Caco-2 (cell line): Measurements from ENCODE around the gene OR2T33. TPM values are rescaled to one million over a fixed set of nuclear protein-coding genes. Genes with fewer than 3 reads are reported as not detected.

ENCODE experiments used
- BruUV-seq: library from RNA; stranded (reverse); fragments of 400-500 nt; replicated peaks from 2 replicates; lab custom pipeline; 2021; lab: Mats Ljungman, UMichigan
- CTCF ChIA-PET: fragments of 300-600 bp; sonication (Branson Sonifier 250); formaldehyde crosslinking; loops from one replicate; lab custom pipeline; 2022; ENCODE audit warnings: antibody characterized with exemption; lab: Charles Lee
- POLR2A ChIA-PET: fragments of 300-600 bp; sonication (Branson Sonifier 250); formaldehyde crosslinking; loops from one replicate; lab custom pipeline; 2022; ENCODE audit warnings: antibody characterized with exemption; lab: Charles Lee
- DNase-seq, 2 experiments: peaks; one replicate each; pipeline versions ENCODE4 v3.0.0 to v3.0.0-alpha.2; 2020 to 2022
- H3K27me3 ChIP-seq: replicated peaks from 2 replicates; pipeline ENCODE4 v1.6.0; 2011; ENCODE audit warnings: low read length; ENCODE audit not compliant: control insufficient read depth, insufficient read depth
- H3K36me3 ChIP-seq: 2 replicates; pipeline ENCODE4 v1.5.1; 2011; ENCODE audit warnings: low read length; ENCODE audit not compliant: control insufficient read depth, insufficient read depth
- H3K4me1 ChIP-seq: fragments of 250-450 bp; sonication (Bioruptor Pico); 2 replicates; pipeline ENCODE4 v1.5.1; 2020; ENCODE audit warnings: mild to moderate bottlenecking
- H3K4me3 ChIP-seq: 2 replicates; pipeline ENCODE4 v1.5.1; 2011; ENCODE audit warnings: low read depth, mild to moderate bottlenecking, control low read depth, low read length
- H3K9me3 ChIP-seq: fragments of 250-450 bp; sonication (Bioruptor Pico); 2 replicates; pipeline ENCODE4 v1.5.1; 2020; ENCODE audit warnings: mild to moderate bottlenecking, moderate library complexity
- H3K27ac Mint-ChIP-seq: one replicate; pipeline ENCODE4 v1.8.0; 2022; ENCODE audit warnings: mixed read lengths; ENCODE audit not compliant: unreplicated experiment
- H3K27me3 Mint-ChIP-seq: one replicate; pipeline ENCODE4 v1.8.0; 2022; ENCODE audit warnings: mixed read lengths; ENCODE audit not compliant: insufficient read depth, unreplicated experiment
- H3K36me3 Mint-ChIP-seq: one replicate; pipeline ENCODE4 v1.8.0; 2022; ENCODE audit warnings: mild to moderate bottlenecking, mixed read lengths; ENCODE audit not compliant: insufficient read depth, unreplicated experiment
- H3K4me1 Mint-ChIP-seq: one replicate; pipeline ENCODE4 v1.8.0; 2022; ENCODE audit warnings: low read depth, mixed read lengths; ENCODE audit not compliant: unreplicated experiment
- H3K4me3 Mint-ChIP-seq: one replicate; pipeline ENCODE4 v1.8.0; 2022; ENCODE audit warnings: mild to moderate bottlenecking, moderate library complexity, mixed read lengths; ENCODE audit not compliant: unreplicated experiment
- H3K9me3 Mint-ChIP-seq: one replicate; pipeline ENCODE4 v1.8.0; 2022; ENCODE audit warnings: mixed read lengths; ENCODE audit not compliant: unreplicated experiment
- CTCF ChIP-seq, 2 experiments: fragments of 200-600 bp in 1 of 2; IDR thresholded peaks; 1 replicate in 1 of 2; 2 replicates in 1 of 2; pipeline versions ENCODE4 v1.5.1 to v1.8.0; 2011 to 2022; ENCODE audit warnings: antibody characterized with exemption in 1 of 2, control low read depth in 1 of 2, inconsistent platforms in 1 of 2, low read depth in 1 of 2, low read length in 1 of 2, mild to moderate bottlenecking in 1 of 2, moderate library complexity in 1 of 2; ENCODE audit not compliant: insufficient read depth in 1 of 2, severe bottlenecking in 1 of 2, unreplicated experiment in 1 of 2
- intact Hi-C: fragments of 100-400 bp; cut with micrococcal nuclease; formaldehyde crosslinking; loops from one replicate; pipeline ENCODE4 v1.10.0; 2022; ENCODE audit not compliant: unreplicated experiment
- total RNA-seq: library from RNA; stranded (reverse); gene quantifications from 2 replicates; pipeline ENCODE4 v1.2.3, GENCODE V29; 2022

The OR2T33 gene
- total RNA-seq, 1 experiment from 2014 or later, result not detected

GRCh38 chr1:248229360-248229908 lies 48.3 kb downstream of the OR2T33 start:
- Histone ChIP-seq H3K9me3 (no peaks in the 10 kb centered on the region), H3K4me3 (no peak overlapping the region), H3K36me3 (no peaks in the 10 kb centered on the region), H3K4me1 (no peaks in the 10 kb centered on the region), H3K27me3 (no peaks in the 10 kb centered on the region)
- intact Hi-C loops, result no loop called here
- Mint-ChIP-seq H3K27ac (no peak overlapping the region), H3K36me3 (no peaks in the 10 kb centered on the region), H3K4me1 (no peaks in the 10 kb centered on the region), H3K9me3 (no peaks in the 10 kb centered on the region), H3K27me3 (no peaks in the 10 kb centered on the region), H3K4me3 (no peak overlapping the region)
- CTCF ChIA-PET, result no interaction called here
- no peak for DNase-seq
- POLR2A ChIA-PET, result no interaction called here
- no peak for TF ChIP-seq CTCF (IDR thresholded peaks at IDR 0.05; ENCODE audit: insufficient read depth in 1 of 2, low read depth in 1 of 2, low read length in 1 of 2, severe bottlenecking in 1 of 2, unreplicated experiment in 1 of 2)
- BruUV-seq, result no TSS peak

- H3K36me3 Mint-ChIP-seq, result no peaks in the 10 kb centered on the region
- no peak for DNase-seq
- no TSS peak for BruUV-seq
- H3K4me1 Mint-ChIP-seq, result no peaks in the 10 kb centered on the region
- intact Hi-C loops, result no loop called here
- no peaks in the 10 kb centered on the region for H3K9me3 ChIP-seq
- H3K4me1 ChIP-seq, result no peaks in the 10 kb centered on the region
- H3K9me3 Mint-ChIP-seq, result no peaks in the 10 kb centered on the region
- no peaks in the 10 kb centered on the region for H3K27me3 ChIP-seq
- no peak overlapping the region for H3K4me3 ChIP-seq
- no peak for TF ChIP-seq CTCF (IDR thresholded peaks at IDR 0.05; ENCODE audit: insufficient read depth in 1 of 2, low read depth in 1 of 2, low read length in 1 of 2, severe bottlenecking in 1 of 2, unreplicated experiment in 1 of 2)
- H3K27ac Mint-ChIP-seq, result no peak overlapping the region
- ChIA-PET POLR2A (no interaction called here), CTCF (no interaction called here)
- no peaks in the 10 kb centered on the region for H3K36me3 ChIP-seq
- no peak overlapping the region for H3K4me3 Mint-ChIP-seq
- no peaks in the 10 kb centered on the region for H3K27me3 Mint-ChIP-seq
Observed at GRCh38 chr1:248225537-248225936, 52.2 kb downstream of the OR2T33 start.

Other genes with a start within 250 kb of the OR2T33 start
- gene OR2L2, start 247.9 kb downstream of the OR2T33 start, total RNA-seq, result 0.16 TPM in 2 replicates
- gene OR2L3, start 231.1 kb downstream of the OR2T33 start, total RNA-seq, result not detected in 2 replicates
- not detected in 2 replicates for gene OR2L13, start 182.8 kb downstream of the OR2T33 start, total RNA-seq
- gene OR2M5, start 132.8 kb downstream of the OR2T33 start, total RNA-seq, result not detected in 2 replicates
- not detected in 2 replicates for gene OR2M2, start 103.2 kb downstream of the OR2T33 start, total RNA-seq
- not detected in 2 replicates for gene OR2M3, start 80.7 kb downstream of the OR2T33 start, total RNA-seq
- not detected in 2 replicates for gene OR2M4, start 46.6 kb downstream of the OR2T33 start, total RNA-seq
- not detected in 2 replicates for gene OR2T12, start 25.4 kb upstream of the OR2T33 start, total RNA-seq
- gene OR2M7, start 46.6 kb upstream of the OR2T33 start, total RNA-seq, result not detected in 2 replicates
- gene OR14C36, start 70.8 kb upstream of the OR2T33 start, total RNA-seq, result not detected in 2 replicates
- not detected in 2 replicates for gene OR2T4, start 83.7 kb upstream of the OR2T33 start, total RNA-seq
- gene OR2T6, start 97.8 kb upstream of the OR2T33 start, total RNA-seq, result not detected in 2 replicates
- not detected in 2 replicates for gene OR2T1, start 125.1 kb upstream of the OR2T33 start, total RNA-seq
- gene OR2T2, start 167.7 kb upstream of the OR2T33 start, total RNA-seq, result not detected in 2 replicates
- gene OR2T3, start 195.4 kb upstream of the OR2T33 start, total RNA-seq, result not detected in 2 replicates
- not detected in 2 replicates for gene OR2T5, start 210.6 kb upstream of the OR2T33 start, total RNA-seq
- not detected in 2 replicates for gene OR2G6, start 230.1 kb upstream of the OR2T33 start, total RNA-seq